Tibial nerve (tissue), 4 donors: ENCODE results near the gene CXXC1.

Source experiments
- EP300 ChIP-seq, 2 donors: sonication (generic); formaldehyde crosslinking; IDR thresholded peaks; one replicate each; pipeline ENCODE4 v1.6.1; 2017; ENCODE audit warnings: antibody characterized with exemption in 2 of 2, mild to moderate bottlenecking in 1 of 2
- POLR2A ChIP-seq, 2 donors: fragments of 450-650 bp; IDR thresholded peaks; one replicate each; pipeline ENCODE4 v1.6.1; 2017; ENCODE audit warnings: antibody characterized with exemption in 2 of 2, mild to moderate bottlenecking in 2 of 2, moderate library complexity in 2 of 2
- TF ChIP-seq, protein P1 (sequence below), 5 experiments: fragments of 200-600 bp in 3 of 5; fragments of 450-650 bp in 2 of 5; sonication (generic) in 3 of 5; IDR thresholded peaks; one replicate each; pipeline ENCODE4 v1.5.1; 2016 to 2019; ENCODE audit warnings: antibody characterized with exemption in 5 of 5, mild to moderate bottlenecking in 3 of 5, moderate library complexity in 2 of 5

GRCh38 chr18:50297621-50298442 is 10.3 kb upstream of the CXXC1 start:
- TF ChIP-seq POLR2A (IDR thresholded peaks at IDR 0.05) (peak in 1 of 2 donors; percentile 10), EP300 (IDR thresholded peaks at IDR 0.05) (no peak)
- TF ChIP-seq, protein P1, sequence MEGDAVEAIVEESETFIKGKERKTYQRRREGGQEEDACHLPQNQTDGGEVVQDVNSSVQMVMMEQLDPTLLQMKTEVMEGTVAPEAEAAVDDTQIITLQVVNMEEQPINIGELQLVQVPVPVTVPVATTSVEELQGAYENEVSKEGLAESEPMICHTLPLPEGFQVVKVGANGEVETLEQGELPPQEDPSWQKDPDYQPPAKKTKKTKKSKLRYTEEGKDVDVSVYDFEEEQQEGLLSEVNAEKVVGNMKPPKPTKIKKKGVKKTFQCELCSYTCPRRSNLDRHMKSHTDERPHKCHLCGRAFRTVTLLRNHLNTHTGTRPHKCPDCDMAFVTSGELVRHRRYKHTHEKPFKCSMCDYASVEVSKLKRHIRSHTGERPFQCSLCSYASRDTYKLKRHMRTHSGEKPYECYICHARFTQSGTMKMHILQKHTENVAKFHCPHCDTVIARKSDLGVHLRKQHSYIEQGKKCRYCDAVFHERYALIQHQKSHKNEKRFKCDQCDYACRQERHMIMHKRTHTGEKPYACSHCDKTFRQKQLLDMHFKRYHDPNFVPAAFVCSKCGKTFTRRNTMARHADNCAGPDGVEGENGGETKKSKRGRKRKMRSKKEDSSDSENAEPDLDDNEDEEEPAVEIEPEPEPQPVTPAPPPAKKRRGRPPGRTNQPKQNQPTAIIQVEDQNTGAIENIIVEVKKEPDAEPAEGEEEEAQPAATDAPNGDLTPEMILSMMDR (IDR thresholded peaks at IDR 0.05): no peak
